ENCODE data around the gene THAP10.

THAP10 gene

GRCh38 chr15:70835415-70835814, 56.8 kb downstream of the THAP10 start:
- no peak for TF ChIP-seq CTCF (IDR thresholded peaks at IDR 0.05; ENCODE audit: insufficient read depth, missing control alignments)
- no peak for FAIRE-seq
- no peak for DNase-seq (ENCODE audit: insufficient read length, low spot score)

- FAIRE-seq, result no peak
- DNase-seq (ENCODE audit: insufficient read length, low spot score), result no peak
- no peak for TF ChIP-seq CTCF (IDR thresholded peaks at IDR 0.05; ENCODE audit: insufficient read depth, missing control alignments)
Observed at GRCh38 chr15:70834999-70835398, 57.2 kb downstream of the THAP10 start.

- no peak for TF ChIP-seq CTCF (IDR thresholded peaks at IDR 0.05; ENCODE audit: insufficient read depth, missing control alignments)
- DNase-seq (ENCODE audit: insufficient read length, low spot score) (no peak), FAIRE-seq (no peak)
Observed at GRCh38 chr15:70833861-70834765, 58.1 kb downstream of the THAP10 start.

- FAIRE-seq, result no peak
- no peak for DNase-seq (ENCODE audit: insufficient read length, low spot score)
- no peak for TF ChIP-seq CTCF (IDR thresholded peaks at IDR 0.05; ENCODE audit: insufficient read depth, missing control alignments)
Observed at GRCh38 chr15:70833422-70833821, 58.8 kb downstream of the THAP10 start.

GRCh38 chr15:70832176-70832575, 60.1 kb downstream of the THAP10 start:
- FAIRE-seq (no peak), DNase-seq (ENCODE audit: insufficient read length, low spot score) (no peak)
- TF ChIP-seq CTCF (IDR thresholded peaks at IDR 0.05; ENCODE audit: insufficient read depth, missing control alignments), result no peak
